RCC 7860 (cell line): ENCODE data around the gene CHST13.

Experiments used
- DNase-seq: peaks from one replicate; pipeline ENCODE4 v3.0.0-alpha.2; 2015; ENCODE audit warnings: low spot score
- FAIRE-seq: peaks from 2 replicates; lab custom pipeline; 2012; peaks lifted over from hg19 to GRCh38; lab: Jason Lieb, UNC

Gene CHST13

GRCh38 chr3:126552688-126553283 is 28.8 kb downstream of the CHST13 start:
- DNase-seq (no peak), FAIRE-seq (no peak)

GRCh38 chr3:126553284-126554084 is 29.5 kb downstream of the CHST13 start:
- no peak for FAIRE-seq
- no peak for DNase-seq

- FAIRE-seq = no peak
- DNase-seq = no peak
Observed at GRCh38 chr3:126554560-126555525, 30.9 kb downstream of the CHST13 start.

- no peak for DNase-seq
- no peak for FAIRE-seq
Observed at GRCh38 chr3:126555795-126556636, 32.1 kb downstream of the CHST13 start.

GRCh38 chr3:126556637-126557414 is 32.9 kb downstream of the CHST13 start:
- no peak for DNase-seq
- no peak for FAIRE-seq

GRCh38 chr3:126557415-126557745 is 33.4 kb downstream of the CHST13 start:
- no peak for DNase-seq
- FAIRE-seq = no peak

- DNase-seq (no peak), FAIRE-seq (no peak)
Observed at GRCh38 chr3:126557761-126558160, 33.8 kb downstream of the CHST13 start.

- DNase-seq = no peak
- FAIRE-seq = no peak
Observed at GRCh38 chr3:126558336-126559071, 34.5 kb downstream of the CHST13 start, which contains the start of gene C3orf22. TSS of gene C3orf22 (minus strand) at chr3:126558932. CDS start at chr3:126553390, 5,542 bp downstream.

GRCh38 chr3:126562737-126563276 is 38.9 kb downstream of the CHST13 start:
- DNase-seq = no peak
- FAIRE-seq = no peak

GRCh38 chr3:126567696-126568438 is 43.9 kb downstream of the CHST13 start:
- no peak for FAIRE-seq

GRCh38 chr3:126568776-126569342 is 44.9 kb downstream of the CHST13 start:
- FAIRE-seq = no peak

More at GRCh38 chr3:126567696-126568438, 43.9 kb downstream of the CHST13 start:
- DNase-seq = no peak

GRCh38 chr3:126569390-126569975 is 45.5 kb downstream of the CHST13 start:
- DNase-seq (no peak), FAIRE-seq (no peak)

More at GRCh38 chr3:126568776-126569342, 44.9 kb downstream of the CHST13 start:
- DNase-seq = no peak

- DNase-seq (no peak), FAIRE-seq (no peak)
Observed at GRCh38 chr3:126570103-126570541, 46.2 kb downstream of the CHST13 start.

GRCh38 chr3:126571078-126571477 is 47.1 kb downstream of the CHST13 start:
- DNase-seq (no peak), FAIRE-seq (no peak)

- DNase-seq = no peak
- FAIRE-seq = no peak
Observed at GRCh38 chr3:126573492-126574117, 49.6 kb downstream of the CHST13 start.

GRCh38 chr3:126577261-126577660 is 53.3 kb downstream of the CHST13 start:
- FAIRE-seq (no peak), DNase-seq (no peak)

GRCh38 chr3:126578702-126579101 is 54.7 kb downstream of the CHST13 start:
- FAIRE-seq = no peak
- DNase-seq = no peak
